ENCODE measurements around the gene ELOVL1. TPM values are rescaled to one million over a fixed set of nuclear protein-coding genes. Genes with fewer than 3 reads are reported as not detected.

ELOVL1 gene
- total and polyA plus RNA-seq, 4 donors = 12.8 to 50.3 (median 35.3) TPM

GRCh38 chr1:43352351-43352705 lies 15.5 kb downstream of the ELOVL1 start:
- no peak for DNase-seq (ENCODE audit: low spot score)
- H3K4me1 ChIP-seq (ENCODE audit: control insufficient read depth in 4 of 4, insufficient read depth in 4 of 4, low read length in 3 of 4) = peaks cover 0 to 10% (median 5%) of the 10 kb centered on the region in 4 donors
- no peak for TF ChIP-seq YY1 (IDR thresholded peaks at IDR 0.05)
- no peak for TF ChIP-seq HNF4G (IDR thresholded peaks at IDR 0.05)
- no peaks in the 10 kb centered on the region for H3K9me3 ChIP-seq (ENCODE audit: control insufficient read depth in 4 of 4, low read length in 3 of 4)
- no peak overlapping the region for H3K27ac ChIP-seq (ENCODE audit: low read depth in 1 of 2, low read length in 2 of 2)
- H3K27me3 ChIP-seq (ENCODE audit: control insufficient read depth in 4 of 4, insufficient read depth in 4 of 4, low read length in 3 of 4) = no peaks in the 10 kb centered on the region
- H3K9ac ChIP-seq (ENCODE audit: low read depth in 1 of 2, low read length in 2 of 2) = no peak overlapping the region
- H3K36me3 ChIP-seq (ENCODE audit: control insufficient read depth in 4 of 4, insufficient read depth in 3 of 4, low read depth in 1 of 4, low read length in 3 of 4) = no peaks in the 10 kb centered on the region
- 95% methylated on average over 2 of the region's 2 CpGs for WGBS
- H3K4me3 ChIP-seq (ENCODE audit: low read depth in 1 of 3, low read length in 3 of 3) = no peak overlapping the region

GRCh38 chr1:43351421-43352350 lies 16.1 kb downstream of the ELOVL1 start:
- H3K27ac ChIP-seq (ENCODE audit: low read depth in 1 of 2, low read length in 2 of 2) = no peak overlapping the region
- WGBS = 88% methylated on average over 10 of the region's 10 CpGs
- DNase-seq (ENCODE audit: low spot score) = no peak
- H3K27me3 ChIP-seq (ENCODE audit: control insufficient read depth in 4 of 4, insufficient read depth in 4 of 4, low read length in 3 of 4) = no peaks in the 10 kb centered on the region
- H3K9me3 ChIP-seq (ENCODE audit: control insufficient read depth in 4 of 4, low read length in 3 of 4) = no peaks in the 10 kb centered on the region
- no peaks in the 10 kb centered on the region for H3K36me3 ChIP-seq (ENCODE audit: control insufficient read depth in 4 of 4, insufficient read depth in 3 of 4, low read depth in 1 of 4, low read length in 3 of 4)
- no peak for TF ChIP-seq CTCF (IDR thresholded peaks at IDR 0.05; ENCODE audit: low read depth, low read length, missing input control)
- TF ChIP-seq NR2F2 (IDR thresholded peaks at IDR 0.05) = no peak
- no peak for TF ChIP-seq SP1 (IDR thresholded peaks at IDR 0.05)
- TF ChIP-seq RXRA (IDR thresholded peaks at IDR 0.05) = no peak
- TF ChIP-seq JUND (IDR thresholded peaks at IDR 0.05) = no peak
- no peak for TF ChIP-seq GABPA (IDR thresholded peaks at IDR 0.05 in 1 of 2, conservative IDR thresholded peaks at IDR 0.05 in 1 of 2)
- no peak for TF ChIP-seq TAF1 (conservative IDR thresholded peaks at IDR 0.05)
- no peak for TF ChIP-seq YY1 (IDR thresholded peaks at IDR 0.05)
- no peak for TF ChIP-seq FOXA1 (IDR thresholded peaks at IDR 0.05)
- no peak for TF ChIP-seq RAD21 (IDR thresholded peaks at IDR 0.05)
- no peak for TF ChIP-seq HNF4A (conservative IDR thresholded peaks at IDR 0.05)
- TF ChIP-seq MAX (IDR thresholded peaks at IDR 0.05) = no peak
- no peak for TF ChIP-seq ZBTB33 (IDR thresholded peaks at IDR 0.05)
- peaks cover 0 to 10% (median 5%) of the 10 kb centered on the region in 4 donors for H3K4me1 ChIP-seq (ENCODE audit: control insufficient read depth in 4 of 4, insufficient read depth in 4 of 4, low read length in 3 of 4)
- H3K4me3 ChIP-seq (ENCODE audit: low read depth in 1 of 3, low read length in 3 of 3) = no peak overlapping the region
- H3K9ac ChIP-seq (ENCODE audit: low read depth in 1 of 2, low read length in 2 of 2) = no peak overlapping the region

GRCh38 chr1:43350976-43351375 lies 16.8 kb downstream of the ELOVL1 start:
- DNase-seq (ENCODE audit: low spot score) = no peak
- Histone ChIP-seq H3K36me3 (ENCODE audit: control insufficient read depth in 4 of 4, insufficient read depth in 3 of 4, low read depth in 1 of 4, low read length in 3 of 4) (no peaks in the 10 kb centered on the region), H3K27ac (ENCODE audit: low read depth in 1 of 2, low read length in 2 of 2) (no peak overlapping the region), H3K4me1 (ENCODE audit: control insufficient read depth in 4 of 4, insufficient read depth in 4 of 4, low read length in 3 of 4) (peaks cover 0 to 10% (median 5%) of the 10 kb centered on the region in 4 donors), H3K27me3 (ENCODE audit: control insufficient read depth in 4 of 4, insufficient read depth in 4 of 4, low read length in 3 of 4) (no peaks in the 10 kb centered on the region), H3K9ac (ENCODE audit: low read depth in 1 of 2, low read length in 2 of 2) (no peak overlapping the region), H3K9me3 (ENCODE audit: control insufficient read depth in 4 of 4, low read length in 3 of 4) (no peaks in the 10 kb centered on the region), H3K4me3 (ENCODE audit: low read depth in 1 of 3, low read length in 3 of 3) (no peak overlapping the region)
- 90% methylated on average over 1 of the region's 1 CpG for WGBS
- TF ChIP-seq HNF4G (IDR thresholded peaks at IDR 0.05) (no peak), SP1 (IDR thresholded peaks at IDR 0.05) (no peak), JUND (IDR thresholded peaks at IDR 0.05) (no peak), HNF4A (conservative IDR thresholded peaks at IDR 0.05) (no peak), YY1 (IDR thresholded peaks at IDR 0.05) (no peak), REST (IDR thresholded peaks at IDR 0.05) (no peak), MAX (IDR thresholded peaks at IDR 0.05) (no peak), TAF1 (conservative IDR thresholded peaks at IDR 0.05) (no peak), RXRA (IDR thresholded peaks at IDR 0.05) (no peak), FOXA1 (IDR thresholded peaks at IDR 0.05) (no peak), EGR1 (IDR thresholded peaks at IDR 0.05; ENCODE audit: low read depth in 2 of 2) (no peak), ZBTB33 (IDR thresholded peaks at IDR 0.05) (no peak)
